Measurements from ENCODE around the gene SDK2. TPM values are rescaled to one million over a fixed set of nuclear protein-coding genes. Genes with fewer than 3 reads are reported as not detected.

The SDK2 gene
- total RNA-seq, 1 experiment from 2014 or later = 0.67 TPM

DNA sequence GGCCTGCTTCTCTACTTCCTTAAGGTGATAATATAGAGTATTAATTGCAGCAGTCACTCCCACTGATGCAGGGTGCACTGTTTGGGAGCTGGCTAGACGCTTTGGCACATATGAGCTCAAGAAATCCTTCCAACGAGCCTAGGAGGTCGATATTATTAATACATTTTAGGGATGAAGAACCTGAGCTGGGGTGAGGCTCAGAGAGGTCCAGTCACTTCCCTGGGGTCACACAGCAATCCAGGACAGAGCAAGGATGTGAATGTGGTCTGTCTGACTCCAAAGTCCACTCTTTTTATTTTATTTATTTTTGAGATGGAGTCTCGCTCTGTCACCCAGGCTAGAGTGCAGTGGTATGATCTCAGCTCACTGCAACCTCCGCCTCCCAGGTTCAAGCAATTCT is 176.0 kb downstream of the SDK2 start:
- no peaks in the 10 kb centered on the region for H3K27me3 ChIP-seq (replicated peaks; ENCODE audit: insufficient read depth, low read depth, low read length, poor library complexity)

DNA sequence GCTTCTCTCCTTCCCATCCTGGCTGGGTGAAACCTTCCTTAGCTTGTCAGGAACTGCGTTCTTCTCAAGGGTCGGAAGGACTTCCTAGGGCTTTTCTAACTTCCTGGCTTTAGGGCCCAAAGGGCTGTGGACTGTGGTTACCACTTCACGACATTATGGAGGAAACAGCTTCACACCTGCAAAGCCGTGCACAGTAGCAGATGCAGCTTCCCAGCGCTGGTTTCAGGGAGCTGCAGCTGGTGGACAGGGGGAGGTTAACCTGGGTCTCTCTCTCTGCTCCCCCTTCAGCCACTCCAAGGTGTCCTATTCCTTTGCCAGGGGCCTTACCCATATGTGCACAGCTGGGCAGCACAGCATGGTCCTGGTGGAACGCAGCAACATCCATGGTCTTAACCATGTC is 176.6 kb downstream of the SDK2 start:
- Histone ChIP-seq H3K27me3 (replicated peaks; ENCODE audit: insufficient read depth, low read depth, low read length, poor library complexity) (no peaks in the 10 kb centered on the region), H3K4me1 (ENCODE audit: insufficient read depth, low read length, poor library complexity, severe bottlenecking) (peaks cover 16% of the 10 kb centered on the region), H3K4me3 (ENCODE audit: low read depth, low read length, poor library complexity, severe bottlenecking) (no peak overlapping the region), H3K27ac (ENCODE audit: low read depth, low read length, poor library complexity, severe bottlenecking) (no peak overlapping the region), H3K36me3 (ENCODE audit: insufficient read depth, low read length, poor library complexity, severe bottlenecking) (no peaks in the 10 kb centered on the region), H3K9me3 (ENCODE audit: low read depth, low read length, poor library complexity, severe bottlenecking) (no peaks in the 10 kb centered on the region)
- BruUV-seq (replicated peaks) = no TSS peak
- CTCF ChIA-PET = no interaction called here
- POLR2A ChIA-PET (ENCODE audit: low non-redundant PET) = no interaction called here
- DNase-seq (ENCODE audit: low spot score) = no peak
- TF ChIP-seq, protein P1, sequence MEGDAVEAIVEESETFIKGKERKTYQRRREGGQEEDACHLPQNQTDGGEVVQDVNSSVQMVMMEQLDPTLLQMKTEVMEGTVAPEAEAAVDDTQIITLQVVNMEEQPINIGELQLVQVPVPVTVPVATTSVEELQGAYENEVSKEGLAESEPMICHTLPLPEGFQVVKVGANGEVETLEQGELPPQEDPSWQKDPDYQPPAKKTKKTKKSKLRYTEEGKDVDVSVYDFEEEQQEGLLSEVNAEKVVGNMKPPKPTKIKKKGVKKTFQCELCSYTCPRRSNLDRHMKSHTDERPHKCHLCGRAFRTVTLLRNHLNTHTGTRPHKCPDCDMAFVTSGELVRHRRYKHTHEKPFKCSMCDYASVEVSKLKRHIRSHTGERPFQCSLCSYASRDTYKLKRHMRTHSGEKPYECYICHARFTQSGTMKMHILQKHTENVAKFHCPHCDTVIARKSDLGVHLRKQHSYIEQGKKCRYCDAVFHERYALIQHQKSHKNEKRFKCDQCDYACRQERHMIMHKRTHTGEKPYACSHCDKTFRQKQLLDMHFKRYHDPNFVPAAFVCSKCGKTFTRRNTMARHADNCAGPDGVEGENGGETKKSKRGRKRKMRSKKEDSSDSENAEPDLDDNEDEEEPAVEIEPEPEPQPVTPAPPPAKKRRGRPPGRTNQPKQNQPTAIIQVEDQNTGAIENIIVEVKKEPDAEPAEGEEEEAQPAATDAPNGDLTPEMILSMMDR (conservative IDR thresholded peaks at IDR 0.05; ENCODE audit: low read depth, low read length) = no peak
- TF ChIP-seq EZH2 (IDR thresholded peaks at IDR 0.05; ENCODE audit: borderline replicate concordance, low read depth, low read length, poor library complexity, severe bottlenecking) = no peak
- intact Hi-C loops (cut with micrococcal nuclease; ENCODE audit: unreplicated experiment) = no loop called here

More for the DNA sequence above, 176.0 kb downstream of the SDK2 start:
- intact Hi-C loops (cut with micrococcal nuclease; ENCODE audit: unreplicated experiment) = no loop called here
- H3K4me3 ChIP-seq (ENCODE audit: low read depth, low read length, poor library complexity, severe bottlenecking) = no peak overlapping the region
- DNase-seq (ENCODE audit: low spot score) = no peak
- no peak overlapping the region for H3K27ac ChIP-seq (ENCODE audit: low read depth, low read length, poor library complexity, severe bottlenecking)
- POLR2A ChIA-PET (ENCODE audit: low non-redundant PET) = no interaction called here
- TF ChIP-seq, protein P1 (conservative IDR thresholded peaks at IDR 0.05; ENCODE audit: low read depth, low read length) = no peak
- TF ChIP-seq EZH2 (IDR thresholded peaks at IDR 0.05; ENCODE audit: borderline replicate concordance, low read depth, low read length, poor library complexity, severe bottlenecking) = no peak
- peaks cover 16% of the 10 kb centered on the region for H3K4me1 ChIP-seq (ENCODE audit: insufficient read depth, low read length, poor library complexity, severe bottlenecking)
- no peaks in the 10 kb centered on the region for H3K9me3 ChIP-seq (ENCODE audit: low read depth, low read length, poor library complexity, severe bottlenecking)
- H3K36me3 ChIP-seq (ENCODE audit: insufficient read depth, low read length, poor library complexity, severe bottlenecking) = no peaks in the 10 kb centered on the region
- no TSS peak for BruUV-seq (replicated peaks)
- CTCF ChIA-PET = no interaction called here

DNA sequence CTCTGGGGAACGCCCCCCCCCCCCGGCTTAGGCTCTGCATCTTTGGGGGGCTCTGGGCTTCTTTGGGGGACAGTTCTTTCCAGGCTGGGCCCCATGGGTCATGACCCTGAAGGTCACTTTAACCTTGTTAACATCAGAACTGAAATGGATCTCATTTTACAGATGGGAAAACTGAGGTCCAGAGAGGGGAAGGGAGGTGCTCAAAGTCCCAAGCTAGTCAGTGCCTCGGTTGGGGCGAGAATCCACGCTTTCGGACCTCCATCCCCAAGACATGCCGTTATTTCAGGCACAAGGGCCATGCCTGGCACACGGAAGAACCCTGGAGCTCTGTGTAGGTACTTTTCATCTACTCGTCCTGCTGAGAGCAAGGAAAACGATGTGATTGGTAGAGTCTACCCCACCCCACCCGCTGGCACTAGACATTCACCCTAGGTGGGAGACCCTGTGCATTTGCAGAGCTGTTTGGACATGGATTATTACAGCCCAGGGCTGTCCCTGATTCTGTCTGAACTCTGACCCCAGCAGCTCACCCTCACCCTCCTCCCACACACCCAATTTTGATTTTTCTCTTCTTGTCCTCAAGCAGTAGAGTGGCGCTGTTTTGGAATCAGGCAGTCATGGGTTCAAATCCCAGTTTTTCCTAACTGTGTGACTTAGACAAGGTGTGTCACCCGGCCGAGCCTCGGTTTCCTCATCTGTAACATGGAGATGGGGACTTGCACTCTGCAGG is 177.4 kb downstream of the SDK2 start:
- intact Hi-C loops (cut with micrococcal nuclease; ENCODE audit: unreplicated experiment) = no loop called here
- ChIA-PET CTCF (no interaction called here), POLR2A (ENCODE audit: low non-redundant PET) (no interaction called here)
- no peak for DNase-seq (ENCODE audit: low spot score)
- no peaks in the 10 kb centered on the region for H3K36me3 ChIP-seq (ENCODE audit: insufficient read depth, low read length, poor library complexity, severe bottlenecking)
- H3K4me3 ChIP-seq (ENCODE audit: low read depth, low read length, poor library complexity, severe bottlenecking) = no peak overlapping the region
- no peak overlapping the region for H3K27ac ChIP-seq (ENCODE audit: low read depth, low read length, poor library complexity, severe bottlenecking)
- no TSS peak for BruUV-seq (replicated peaks)
- H3K9me3 ChIP-seq (ENCODE audit: low read depth, low read length, poor library complexity, severe bottlenecking) = no peaks in the 10 kb centered on the region
- H3K27me3 ChIP-seq (replicated peaks; ENCODE audit: insufficient read depth, low read depth, low read length, poor library complexity) = no peaks in the 10 kb centered on the region
- no peak for TF ChIP-seq EZH2 (IDR thresholded peaks at IDR 0.05; ENCODE audit: borderline replicate concordance, low read depth, low read length, poor library complexity, severe bottlenecking)
- TF ChIP-seq, protein P1 (conservative IDR thresholded peaks at IDR 0.05; ENCODE audit: low read depth, low read length) = no peak
- H3K4me1 ChIP-seq (ENCODE audit: insufficient read depth, low read length, poor library complexity, severe bottlenecking) = peaks cover 16% of the 10 kb centered on the region
